ENCODE results near the gene CCDC27. TPM values are rescaled to one million over a fixed set of nuclear protein-coding genes. Genes with fewer than 3 reads are reported as not detected.

CCDC27 gene
- total RNA-seq, 1 donor from 2014 or later = not detected

DNA sequence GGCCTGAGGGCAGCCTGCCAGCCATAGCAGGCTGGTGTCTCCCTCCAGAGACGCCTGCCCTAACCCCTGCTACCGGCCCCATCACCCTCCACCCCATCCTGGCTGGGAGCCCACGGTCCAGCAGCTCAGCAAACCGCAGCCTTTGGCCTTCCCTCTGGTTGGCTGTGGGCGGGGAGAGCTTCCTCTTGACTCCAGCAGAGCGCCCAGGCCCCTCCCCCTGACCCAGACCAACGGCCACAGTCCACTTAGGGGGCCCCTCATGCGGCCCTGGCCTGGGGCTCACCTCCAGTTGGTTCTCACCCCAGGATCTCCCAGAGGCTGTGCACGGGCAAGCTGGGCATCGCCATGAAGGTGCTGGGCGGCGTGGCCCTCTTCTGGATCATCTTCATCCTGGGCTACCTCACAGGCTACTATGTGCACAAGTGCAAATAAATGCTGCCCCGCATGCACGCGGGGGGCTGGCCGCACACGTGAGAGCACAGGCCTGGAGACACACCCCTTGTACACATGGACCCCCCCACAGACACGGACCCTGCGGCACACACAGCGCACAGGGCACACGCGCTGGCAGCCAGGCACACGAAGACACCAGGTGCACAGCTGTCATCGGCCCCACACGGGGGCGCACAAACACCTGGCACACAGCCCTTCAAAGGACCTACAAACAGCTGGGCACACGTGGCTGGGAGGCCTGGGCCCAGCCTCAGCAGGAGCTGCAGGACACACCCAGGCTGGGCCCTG, 23.4 kb downstream of the CCDC27 start:
- Mint-ChIP-seq H3K36me3 (ENCODE audit: low read depth) (peaks cover 8% of the 10 kb centered on the region), H3K4me1 (peaks cover 7% of the 10 kb centered on the region), H3K27ac (no peak overlapping the region), H3K4me3 (no peak overlapping the region), H3K9me3 (no peaks in the 10 kb centered on the region), H3K27me3 (no peaks in the 10 kb centered on the region)
- intact Hi-C loops (cut with micrococcal nuclease) = loop anchor here (1.0 kb wide), 1 partner anchor 26 kb away; no protein-coding TSS in a partner anchor
- peak; percentile 82 for DNase-seq

DNA sequence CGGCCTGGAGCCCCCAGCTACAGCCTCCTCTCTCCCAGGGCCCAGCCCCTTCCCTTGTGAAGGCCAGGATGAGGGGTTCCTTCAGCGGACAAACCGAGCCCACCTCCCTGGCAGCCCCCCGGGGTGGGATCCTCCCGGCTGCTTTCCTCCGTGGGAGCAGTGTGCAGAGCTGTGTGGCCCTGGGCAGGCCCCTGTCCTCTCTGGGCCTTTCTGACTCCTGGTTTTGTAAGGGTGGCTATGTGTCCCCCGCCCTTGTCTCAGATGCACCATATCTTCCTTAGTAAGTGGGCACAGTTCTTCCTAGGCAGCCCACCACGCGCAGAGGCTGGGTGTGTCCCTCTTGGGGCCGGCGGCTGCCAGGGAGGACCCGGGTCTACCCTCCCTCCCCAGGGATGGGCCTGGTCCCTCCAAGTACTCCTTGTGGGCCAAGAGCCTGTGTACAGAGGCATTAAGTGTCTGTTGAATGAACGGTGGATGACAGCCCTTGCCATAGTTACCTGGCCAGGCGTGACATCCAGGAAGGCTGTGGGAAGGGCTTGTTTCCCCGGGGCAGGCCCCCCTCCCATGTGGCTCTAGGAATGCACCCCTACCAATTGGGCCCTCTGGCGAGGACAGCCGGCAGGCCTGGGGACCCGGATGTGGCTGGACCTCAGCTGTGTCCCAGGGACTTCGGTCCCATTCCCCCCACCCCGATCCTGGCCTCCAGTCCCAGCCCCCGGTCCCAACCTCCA, 24.1 kb downstream of the CCDC27 start:
- Mint-ChIP-seq H3K4me1 (peaks cover 6% of the 10 kb centered on the region), H3K27ac (no peak overlapping the region), H3K36me3 (ENCODE audit: low read depth) (peaks cover 12% of the 10 kb centered on the region), H3K9me3 (no peaks in the 10 kb centered on the region), H3K27me3 (no peaks in the 10 kb centered on the region), H3K4me3 (no peak overlapping the region)
- intact Hi-C loops (cut with micrococcal nuclease) = loop anchor here (1.0 kb wide), 1 partner anchor 25 kb away; no protein-coding TSS in a partner anchor
- no peak for DNase-seq

DNA sequence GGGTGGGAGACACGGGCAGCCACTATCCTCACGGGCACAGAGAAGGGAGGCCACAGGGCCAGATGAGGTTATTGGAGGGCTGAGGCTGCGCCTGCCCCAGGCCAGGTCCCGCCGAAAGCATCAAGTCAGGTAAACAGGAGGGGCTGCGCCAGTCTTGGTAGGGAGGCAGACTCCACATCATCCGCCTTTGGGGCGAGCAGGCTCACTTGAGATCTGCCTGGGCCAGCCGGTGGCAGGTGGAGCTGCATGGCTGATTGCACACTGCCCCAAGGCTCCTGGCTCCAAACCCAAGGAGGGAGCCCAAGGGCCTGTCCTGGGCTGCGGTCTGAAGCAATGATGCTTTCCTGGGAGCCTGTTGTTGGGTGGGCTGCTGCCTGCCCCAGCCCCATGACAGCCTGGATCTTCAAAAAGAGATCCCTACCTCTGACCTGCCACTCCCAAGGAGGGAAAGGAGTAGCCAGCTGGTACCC, 24.9 kb downstream of the CCDC27 start:
- intact Hi-C loops (cut with micrococcal nuclease) = no loop called here
- Mint-ChIP-seq H3K36me3 (ENCODE audit: low read depth) (peaks cover 18% of the 10 kb centered on the region), H3K27me3 (no peaks in the 10 kb centered on the region), H3K27ac (no peak overlapping the region), H3K9me3 (no peaks in the 10 kb centered on the region), H3K4me1 (peaks cover 2% of the 10 kb centered on the region), H3K4me3 (no peak overlapping the region)
- DNase-seq = no peak

DNA sequence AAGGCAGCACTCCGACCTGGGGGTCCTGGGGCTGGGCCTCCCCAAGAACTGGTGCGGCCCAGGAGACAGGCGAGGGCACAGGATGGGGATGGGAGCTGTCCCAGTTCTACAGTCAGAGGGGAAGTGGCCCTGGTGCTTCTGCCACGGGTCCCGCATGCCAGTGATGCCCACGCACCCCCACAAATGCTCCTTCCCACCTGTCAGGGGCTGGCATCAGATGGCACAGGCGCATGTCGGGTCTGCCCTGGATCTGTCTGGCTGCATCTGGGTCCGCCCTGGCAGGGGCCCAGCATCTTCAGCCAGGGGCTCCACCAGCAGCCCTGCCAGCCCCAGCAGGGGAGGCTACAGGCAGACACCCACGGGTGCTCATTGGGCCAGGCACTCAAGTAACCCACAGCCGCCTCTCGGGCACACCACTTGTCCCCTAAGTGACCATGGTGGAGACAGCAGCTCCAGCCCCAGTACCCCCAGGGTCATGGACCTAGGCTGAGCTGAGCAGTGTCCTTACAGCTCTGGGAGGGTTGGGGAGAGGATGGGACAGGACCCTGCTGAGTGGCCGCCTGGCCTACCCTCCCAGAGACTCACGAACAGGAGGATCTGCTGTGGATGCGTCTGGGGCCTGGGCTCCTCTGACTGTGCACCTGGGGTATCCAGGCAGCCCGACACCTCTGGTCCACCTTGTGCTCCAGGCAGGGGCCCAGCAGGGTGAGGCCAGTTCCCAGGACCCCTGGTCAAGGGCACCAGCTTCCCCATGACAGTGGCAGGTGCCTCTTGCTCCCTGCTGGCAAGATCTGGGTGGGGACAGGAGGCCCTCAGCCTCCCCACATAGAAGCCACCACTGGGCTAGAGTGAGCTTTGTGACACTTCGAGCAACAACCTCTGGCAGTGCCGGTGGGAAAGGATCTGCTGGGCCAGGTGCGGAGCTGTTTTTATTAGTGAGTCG, 25.7 kb downstream of the CCDC27 start:
- H3K27ac Mint-ChIP-seq = no peak overlapping the region
- H3K9me3 Mint-ChIP-seq = no peaks in the 10 kb centered on the region
- intact Hi-C loops (cut with micrococcal nuclease) = no loop called here
- no peaks in the 10 kb centered on the region for H3K27me3 Mint-ChIP-seq
- H3K4me1 Mint-ChIP-seq = peaks cover 2% of the 10 kb centered on the region
- no peak for DNase-seq
- peaks cover 21% of the 10 kb centered on the region for H3K36me3 Mint-ChIP-seq (ENCODE audit: low read depth)
- H3K4me3 Mint-ChIP-seq = no peak overlapping the region

DNA sequence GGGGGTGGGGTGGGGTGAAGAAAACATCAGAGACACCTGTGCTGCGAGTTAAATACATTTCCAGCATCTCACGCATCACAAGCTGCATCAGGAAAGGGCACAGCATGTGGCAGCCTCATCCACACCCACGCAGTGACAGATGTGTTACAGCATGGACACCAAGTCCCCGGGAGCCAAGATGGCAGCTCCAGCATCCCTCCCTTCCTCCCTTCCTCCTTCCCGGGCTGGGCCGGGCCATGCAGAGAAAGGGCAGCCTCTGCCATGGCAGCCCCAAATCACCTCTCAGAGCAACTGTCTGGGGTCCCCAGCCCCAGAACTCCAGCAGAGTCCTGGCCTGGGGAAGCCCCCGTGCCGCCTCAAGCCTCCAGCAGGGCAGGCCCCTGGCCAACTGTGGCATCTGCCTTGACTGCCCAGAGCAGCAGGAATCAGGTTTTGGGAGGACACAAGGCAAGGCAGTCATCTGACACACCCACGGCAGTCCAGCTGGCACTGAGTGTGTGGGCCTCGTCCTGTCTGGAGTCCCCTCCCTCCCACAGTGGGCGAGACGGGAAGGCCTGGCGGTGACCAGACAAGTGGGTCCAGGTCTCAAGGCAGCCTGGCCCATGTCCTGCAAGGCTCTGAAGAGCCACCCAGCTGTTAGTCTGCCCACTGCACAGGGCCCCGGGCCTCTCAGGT, 26.5 kb downstream of the CCDC27 start:
- Mint-ChIP-seq H3K36me3 (ENCODE audit: low read depth) (peaks cover 25% of the 10 kb centered on the region), H3K9me3 (no peaks in the 10 kb centered on the region), H3K27me3 (no peaks in the 10 kb centered on the region), H3K4me1 (peaks cover 2% of the 10 kb centered on the region), H3K27ac (no peak overlapping the region), H3K4me3 (no peak overlapping the region)
- intact Hi-C loops (cut with micrococcal nuclease) = no loop called here
- no peak for DNase-seq

DNA sequence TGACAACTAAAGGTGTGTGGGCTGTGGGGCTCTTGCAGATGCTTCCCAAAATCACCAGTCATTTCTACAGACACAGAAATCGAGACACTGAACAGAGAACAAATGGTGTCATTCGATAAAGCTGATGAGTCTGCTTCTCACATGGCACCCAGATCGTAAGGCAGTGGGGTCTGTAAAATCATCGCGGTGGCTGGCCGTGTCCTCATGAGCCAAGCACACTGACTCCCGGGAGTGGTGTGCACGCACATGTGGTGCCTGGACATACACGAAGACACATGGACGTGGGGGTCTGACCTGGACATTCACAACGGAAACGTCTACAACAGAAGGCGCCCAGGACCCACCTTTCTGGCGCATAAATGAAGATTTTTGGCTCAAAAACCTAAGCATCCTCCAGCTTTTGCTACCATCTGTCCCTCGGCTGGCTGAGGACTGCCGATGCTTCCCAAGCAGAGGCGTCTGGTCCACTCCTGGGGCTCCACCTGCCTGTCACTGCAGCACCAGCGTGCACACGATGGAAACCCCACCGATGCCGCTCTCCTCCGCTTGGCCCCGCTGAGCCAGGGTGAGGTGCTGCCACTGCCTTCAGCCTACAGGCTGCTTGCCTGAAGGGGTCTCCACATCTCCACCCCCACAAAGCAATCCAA, 27.1 kb downstream of the CCDC27 start:
- intact Hi-C loops (cut with micrococcal nuclease) = no loop called here

DNA sequence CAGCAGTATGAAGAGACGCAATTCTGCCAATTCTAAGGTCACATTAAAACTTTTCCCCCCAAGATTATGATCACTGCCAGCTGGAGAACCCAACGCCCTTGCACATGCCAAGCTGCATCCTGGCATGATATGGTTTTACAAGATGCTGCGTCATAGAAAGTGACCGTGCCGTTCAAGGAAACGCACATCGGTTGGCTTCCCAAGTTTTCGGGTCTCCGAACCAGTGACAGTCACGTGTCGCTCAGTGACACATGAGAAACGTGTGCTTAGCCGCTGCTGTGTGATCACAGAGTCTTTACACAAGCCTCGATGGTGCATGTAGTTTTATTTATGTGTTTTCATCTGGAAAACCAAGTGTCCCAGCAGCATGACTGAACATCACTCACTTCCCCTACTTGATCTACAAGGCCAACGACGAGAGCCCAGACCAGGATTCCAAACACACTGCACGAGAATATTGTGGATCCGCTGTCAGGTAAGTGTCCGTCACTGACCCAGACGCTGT, 27.7 kb downstream of the CCDC27 start:
- peaks cover 36% of the 10 kb centered on the region for H3K36me3 Mint-ChIP-seq (ENCODE audit: low read depth)
- intact Hi-C loops (cut with micrococcal nuclease) = no loop called here
- no peak overlapping the region for H3K4me3 Mint-ChIP-seq
- no peak overlapping the region for H3K27ac Mint-ChIP-seq
- H3K27me3 Mint-ChIP-seq = no peaks in the 10 kb centered on the region
- H3K9me3 Mint-ChIP-seq = no peaks in the 10 kb centered on the region
- H3K4me1 Mint-ChIP-seq = peaks cover 2% of the 10 kb centered on the region
- DNase-seq = no peak

More for the DNA sequence above, 27.1 kb downstream of the CCDC27 start:
- Mint-ChIP-seq H3K27me3 (no peaks in the 10 kb centered on the region), H3K36me3 (ENCODE audit: low read depth) (peaks cover 31% of the 10 kb centered on the region), H3K27ac (no peak overlapping the region), H3K4me1 (peaks cover 2% of the 10 kb centered on the region), H3K9me3 (no peaks in the 10 kb centered on the region), H3K4me3 (no peak overlapping the region)
- DNase-seq = no peak

DNA sequence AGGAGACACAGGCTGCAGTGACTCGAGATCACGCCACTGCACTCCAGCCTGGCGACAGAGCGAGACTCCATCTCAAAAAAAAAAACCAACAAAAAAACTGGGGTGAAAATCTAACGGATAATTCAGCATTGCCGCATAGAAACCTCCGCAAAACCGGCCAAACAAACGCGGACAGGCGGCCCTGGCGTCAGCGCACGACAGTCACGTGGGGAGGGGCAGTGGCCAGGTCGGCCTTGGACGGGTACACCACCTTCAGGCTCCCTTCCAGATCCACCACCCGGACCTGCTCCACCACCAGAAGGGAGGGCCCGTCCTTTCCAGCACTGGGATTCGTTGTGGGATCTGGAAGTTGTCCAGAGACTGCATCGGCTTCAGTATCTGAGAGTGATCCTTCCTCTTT, 28.7 kb downstream of the CCDC27 start:
- Mint-ChIP-seq H3K4me3 (no peak overlapping the region), H3K4me1 (peaks cover under 1% of the 10 kb centered on the region), H3K27ac (no peak overlapping the region), H3K9me3 (no peaks in the 10 kb centered on the region), H3K27me3 (no peaks in the 10 kb centered on the region), H3K36me3 (ENCODE audit: low read depth) (peaks cover 43% of the 10 kb centered on the region)
- DNase-seq = no peak
- intact Hi-C loops (cut with micrococcal nuclease) = no loop called here

DNA sequence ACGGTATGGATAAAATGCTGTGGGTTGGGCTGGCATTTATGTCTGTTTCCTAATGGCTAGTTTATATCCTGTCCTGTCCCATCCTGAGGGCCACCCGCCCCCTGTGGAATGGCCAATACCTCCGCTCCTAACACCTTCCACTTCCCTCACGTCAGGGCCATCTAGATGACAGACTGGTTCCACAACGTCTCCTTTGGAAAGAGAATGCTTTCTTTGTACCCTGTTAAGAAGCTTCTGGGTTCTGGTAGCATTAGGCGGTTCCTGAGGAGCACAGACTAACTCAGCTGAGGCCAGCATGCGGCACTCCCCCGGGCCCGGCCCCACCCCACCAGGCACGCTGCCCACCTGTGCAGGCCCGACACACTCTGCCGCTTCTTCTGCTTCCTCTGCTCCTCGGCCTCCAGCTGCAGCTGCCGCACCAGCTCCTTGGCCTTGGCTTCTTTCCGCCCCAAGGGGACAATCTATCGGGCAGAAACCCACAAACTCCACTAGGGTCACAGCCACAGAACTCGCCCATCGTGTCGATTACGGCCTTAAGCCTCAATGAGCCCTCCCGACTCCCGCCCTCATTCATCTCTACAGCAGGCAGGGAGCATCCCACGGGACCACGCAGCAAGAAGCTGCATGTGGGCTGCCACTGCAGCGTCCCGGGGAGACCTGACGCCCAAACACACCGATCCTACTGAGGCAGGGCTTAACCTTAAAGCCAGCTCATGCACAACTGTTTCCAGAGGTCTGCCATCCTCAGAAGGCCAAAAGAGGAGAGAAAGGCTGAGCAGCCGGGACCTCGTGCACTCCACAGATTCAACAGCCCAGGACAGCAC, 31.6 kb downstream of the CCDC27 start:
- Mint-ChIP-seq H3K9me3 (no peaks in the 10 kb centered on the region), H3K36me3 (ENCODE audit: low read depth) (peaks cover 56% of the 10 kb centered on the region), H3K4me3 (no peak overlapping the region), H3K4me1 (peaks cover 10% of the 10 kb centered on the region), H3K27ac (no peak overlapping the region), H3K27me3 (no peaks in the 10 kb centered on the region)
- no peak for DNase-seq
- intact Hi-C loops (cut with micrococcal nuclease) = no loop called here

DNA sequence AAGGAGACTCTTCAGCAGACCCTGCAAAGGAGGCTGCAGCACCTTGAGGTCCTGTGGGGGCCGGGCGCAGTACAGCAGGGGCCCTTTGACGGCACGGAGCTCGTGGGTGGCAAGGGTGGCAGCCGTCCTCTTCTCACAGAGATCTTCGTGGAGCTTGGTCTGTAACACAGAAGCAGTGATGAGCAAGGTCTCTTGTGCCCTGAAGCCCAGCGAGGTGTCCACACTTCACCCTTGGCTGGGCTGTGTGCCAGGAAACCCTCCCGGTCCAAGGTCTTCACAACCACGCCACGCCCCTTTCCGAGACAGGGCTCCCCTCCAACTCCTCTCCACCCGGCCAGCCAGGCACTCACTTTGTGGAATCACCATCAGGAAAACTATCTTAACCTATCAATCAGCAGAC, 32.8 kb downstream of the CCDC27 start:
- H3K27me3 Mint-ChIP-seq = no peaks in the 10 kb centered on the region
- H3K4me1 Mint-ChIP-seq = peaks cover 10% of the 10 kb centered on the region
- no peak overlapping the region for H3K4me3 Mint-ChIP-seq
- H3K9me3 Mint-ChIP-seq = no peaks in the 10 kb centered on the region
- no peak for DNase-seq
- intact Hi-C loops (cut with micrococcal nuclease) = no loop called here
- H3K27ac Mint-ChIP-seq = no peak overlapping the region
- peaks cover 52% of the 10 kb centered on the region for H3K36me3 Mint-ChIP-seq (ENCODE audit: low read depth)

DNA sequence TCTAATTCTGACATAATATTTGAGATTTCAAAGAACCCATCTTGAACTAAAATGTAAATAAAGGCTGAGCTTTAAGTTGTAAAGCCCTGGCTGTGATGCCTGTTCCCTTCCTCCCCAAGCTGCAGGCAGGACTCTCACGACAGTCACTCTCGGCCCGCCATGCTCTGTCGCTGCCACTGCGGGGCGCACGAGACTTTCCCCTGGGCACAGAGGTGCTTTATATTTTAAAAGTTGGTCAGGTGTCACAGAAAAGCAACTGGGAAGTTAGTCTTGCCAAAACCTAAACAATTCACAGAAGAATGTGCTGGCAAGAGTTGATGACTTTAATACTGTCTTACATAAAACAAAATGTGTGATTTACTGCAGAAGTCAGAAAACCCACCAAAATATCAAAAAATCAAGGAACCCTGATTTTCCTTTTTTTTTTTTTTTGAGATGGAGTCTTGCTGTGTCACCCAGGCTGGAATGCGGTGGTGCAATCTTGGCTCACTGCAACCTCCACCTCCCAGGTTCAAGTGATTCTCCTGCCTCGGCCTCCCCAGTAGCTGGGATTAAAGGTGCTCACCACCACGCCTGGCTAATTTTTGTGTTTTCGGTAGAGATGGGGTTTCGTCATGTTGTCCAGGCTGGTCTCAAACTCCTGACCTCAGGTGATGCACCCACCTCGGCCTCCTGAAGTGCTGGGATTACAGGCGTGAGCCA, 33.4 kb downstream of the CCDC27 start:
- Mint-ChIP-seq H3K4me3 (no peak overlapping the region), H3K36me3 (ENCODE audit: low read depth) (peaks cover 48% of the 10 kb centered on the region), H3K27ac (no peak overlapping the region), H3K4me1 (peaks cover 10% of the 10 kb centered on the region), H3K27me3 (no peaks in the 10 kb centered on the region), H3K9me3 (no peaks in the 10 kb centered on the region)
- intact Hi-C loops (cut with micrococcal nuclease) = no loop called here
- no peak for DNase-seq
